Body of pancreas (tissue), 4 donors: ENCODE data around the gene MSMO1.

Source experiments
- CTCF ChIP-seq, 7 experiments: fragments of 450-650 bp in 4 of 7; fragments of 200-600 bp in 3 of 7; sonication (generic) in 3 of 7; IDR thresholded peaks; one replicate each; pipeline ENCODE4 v1.5.1; 2016 to 2019; ENCODE audit warnings: antibody characterized with exemption in 7 of 7
- POLR2A ChIP-seq, 3 donors: fragments of 450-650 bp; IDR thresholded peaks; one replicate each; pipeline ENCODE4 v1.6.1; 2016; ENCODE audit warnings: antibody characterized with exemption in 3 of 3, mild to moderate bottlenecking in 2 of 3

DNA sequence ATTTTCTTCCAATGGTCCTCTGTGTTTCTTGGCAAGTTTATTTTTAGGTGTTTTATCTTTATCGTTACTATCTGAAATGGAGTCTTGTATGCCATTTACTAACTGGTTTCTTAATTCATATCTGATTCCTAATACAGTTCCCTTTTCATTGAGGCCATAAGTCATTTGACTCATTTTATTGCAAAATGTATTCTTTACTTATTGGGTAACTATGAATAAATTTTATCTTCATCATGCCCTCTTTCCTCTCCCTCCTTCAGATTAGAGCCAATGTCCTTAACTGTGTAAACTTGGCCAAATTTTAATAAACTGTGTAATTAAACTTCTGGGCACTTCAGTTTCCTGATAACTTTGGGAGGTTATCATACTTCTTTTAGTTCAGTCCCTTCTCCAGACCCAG lies 19.3 kb upstream of the MSMO1 start:
- TF ChIP-seq CTCF (IDR thresholded peaks at IDR 0.05) (no peak), POLR2A (IDR thresholded peaks at IDR 0.05) (no peak)
